Thyroid gland (tissue), 4 donors: ENCODE data around the gene METTL9. TPM values are rescaled to one million over a fixed set of nuclear protein-coding genes. Genes with fewer than 3 reads are reported as not detected.
"Not testable (repeated sequence)": the region's sequence is repeated elsewhere in the genome, so short reads cannot be mapped to it uniquely, and the experiment has no call there.

ENCODE experiments used
- DNase-seq, 2 donors: peaks; one replicate each; pipeline ENCODE4 v3.0.0-alpha.2; 2019
- H3K27ac ChIP-seq, 3 donors: fragments of 200-600 bp; sonication (generic); 1 replicate in 2 of 3; 2 replicates in 1 of 3; pipeline ENCODE4 v1.5.1; 2016 to 2019; ENCODE audit warnings: mild to moderate bottlenecking in 1 of 3, moderate library complexity in 1 of 3
- H3K27me3 ChIP-seq: fragments of 200-600 bp; sonication (generic); one replicate; pipeline ENCODE4 v1.5.1; 2019
- H3K36me3 ChIP-seq, 2 donors: fragments of 200-600 bp; sonication (generic); one replicate each; pipeline ENCODE4 v1.5.1; 2016 to 2019
- H3K4me1 ChIP-seq, 2 donors: fragments of 200-600 bp; sonication (generic); one replicate each; pipeline ENCODE4 v1.5.1; 2017 to 2019
- H3K4me3 ChIP-seq, 3 donors: fragments of 200-600 bp; sonication (generic); replicated peaks in 1 of 3; 1 replicate in 2 of 3; 2 replicates in 1 of 3; pipeline ENCODE4 v1.5.1; 2016; ENCODE audit warnings: mild to moderate bottlenecking in 1 of 3
- H3K9me3 ChIP-seq: fragments of 200-600 bp; sonication (generic); one replicate; pipeline ENCODE4 v1.5.1; 2017
- POLR2A ChIP-seq, 2 donors: fragments of 450-650 bp; IDR thresholded peaks; one replicate each; pipeline ENCODE4 v1.6.1; 2017; ENCODE audit warnings: antibody characterized with exemption in 2 of 2, mild to moderate bottlenecking in 2 of 2, moderate library complexity in 1 of 2
- WGBS, 2 donors: methylation state at CpG; one replicate each; pipeline ENCODE4 v1.1.5; 2017; 5-methylcytosine and 5-hydroxymethylcytosine counted together
- intact Hi-C: fragments of 100-400 bp; cut with DNase I; formaldehyde crosslinking; loops from one replicate; pipeline ENCODE4 v1.15.1; 2023
- total RNA-seq, 4 donors: library from RNA; depleted of rRNA; stranded (reverse); fragments of >200 nt; gene quantifications; one replicate each; pipeline ENCODE4 v1.2.3, GENCODE V29; 2016
- TF ChIP-seq, protein P1 (sequence below), 6 experiments: fragments of 200-600 bp in 3 of 6; fragments of 450-650 bp in 3 of 6; sonication (generic) in 3 of 6; IDR thresholded peaks; one replicate each; pipeline ENCODE4 v1.5.1; 2016 to 2019; ENCODE audit warnings: antibody characterized with exemption in 6 of 6, mild to moderate bottlenecking in 2 of 6, inconsistent platforms in 1 of 6, moderate library complexity in 1 of 6

METTL9 gene
- total RNA-seq, 4 donors from 2014 or later: 139 to 196 (median 181) TPM

DNA sequence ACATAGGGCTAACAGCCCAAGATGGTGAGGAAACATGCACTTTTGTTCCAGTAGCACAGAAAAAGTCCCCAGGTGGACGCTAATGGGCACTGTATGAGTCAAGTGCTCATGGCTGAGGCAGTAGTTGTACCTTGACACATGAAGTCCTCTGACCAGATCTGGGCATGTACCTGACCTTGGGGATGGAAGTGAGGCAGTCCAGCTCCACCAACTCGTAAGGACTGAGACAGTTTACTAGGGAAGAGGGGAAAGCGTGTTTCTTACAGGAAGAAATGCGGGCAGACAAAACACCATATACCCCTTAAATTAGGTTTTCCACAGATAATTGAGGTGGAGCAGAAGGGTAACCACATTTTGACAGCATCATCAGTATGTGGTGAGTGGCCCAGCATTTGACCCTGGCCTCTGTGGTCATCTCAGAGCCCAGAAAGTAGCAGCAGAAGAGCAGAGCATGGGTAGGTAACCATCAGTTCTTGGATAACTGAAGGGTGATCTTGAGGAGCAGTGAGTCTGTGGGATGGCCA is 32.4 kb upstream of the METTL9 start:
- Histone ChIP-seq H3K27ac (no peak overlapping the region), H3K27me3 (no peaks in the 10 kb centered on the region), H3K4me3 (no peak overlapping the region), H3K36me3 (no peaks in the 10 kb centered on the region), H3K9me3 (no peaks in the 10 kb centered on the region), H3K4me1 (no peaks in the 10 kb centered on the region)
- DNase-seq: no peak
- WGBS, 2 donors: 79 to 87% methylated on average over 4 of the region's 4 CpGs
- intact Hi-C loops: no loop called here
- TF ChIP-seq POLR2A (IDR thresholded peaks at IDR 0.05): no peak
- TF ChIP-seq, protein P1, sequence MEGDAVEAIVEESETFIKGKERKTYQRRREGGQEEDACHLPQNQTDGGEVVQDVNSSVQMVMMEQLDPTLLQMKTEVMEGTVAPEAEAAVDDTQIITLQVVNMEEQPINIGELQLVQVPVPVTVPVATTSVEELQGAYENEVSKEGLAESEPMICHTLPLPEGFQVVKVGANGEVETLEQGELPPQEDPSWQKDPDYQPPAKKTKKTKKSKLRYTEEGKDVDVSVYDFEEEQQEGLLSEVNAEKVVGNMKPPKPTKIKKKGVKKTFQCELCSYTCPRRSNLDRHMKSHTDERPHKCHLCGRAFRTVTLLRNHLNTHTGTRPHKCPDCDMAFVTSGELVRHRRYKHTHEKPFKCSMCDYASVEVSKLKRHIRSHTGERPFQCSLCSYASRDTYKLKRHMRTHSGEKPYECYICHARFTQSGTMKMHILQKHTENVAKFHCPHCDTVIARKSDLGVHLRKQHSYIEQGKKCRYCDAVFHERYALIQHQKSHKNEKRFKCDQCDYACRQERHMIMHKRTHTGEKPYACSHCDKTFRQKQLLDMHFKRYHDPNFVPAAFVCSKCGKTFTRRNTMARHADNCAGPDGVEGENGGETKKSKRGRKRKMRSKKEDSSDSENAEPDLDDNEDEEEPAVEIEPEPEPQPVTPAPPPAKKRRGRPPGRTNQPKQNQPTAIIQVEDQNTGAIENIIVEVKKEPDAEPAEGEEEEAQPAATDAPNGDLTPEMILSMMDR (IDR thresholded peaks at IDR 0.05): no peak

DNA sequence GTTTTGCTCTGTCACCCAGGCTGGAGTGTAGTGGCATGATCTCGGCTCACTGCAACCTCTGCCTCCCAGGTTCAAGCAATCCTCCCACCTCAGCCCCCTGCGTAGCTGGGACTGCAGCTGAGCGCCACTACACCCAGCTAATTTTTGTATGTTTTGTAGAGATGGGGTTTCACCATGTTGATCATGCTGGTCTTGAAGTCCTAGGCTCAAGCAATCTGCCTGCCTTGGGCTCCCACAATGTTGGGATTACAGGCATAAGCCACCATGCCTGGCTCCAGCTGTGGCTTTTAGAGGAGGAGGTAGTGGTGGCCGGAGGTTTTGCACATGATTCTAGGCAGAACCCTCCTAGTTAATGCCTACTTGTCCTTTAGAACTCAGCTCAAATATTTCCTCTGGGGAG is 31.9 kb upstream of the METTL9 start:
- WGBS, 2 donors: 93 to 94% methylated on average over 4 of the region's 4 CpGs
- H3K27ac ChIP-seq, H3K36me3 ChIP-seq, intact Hi-C loops, H3K4me3 ChIP-seq, H3K4me1 ChIP-seq, H3K9me3 ChIP-seq, H3K27me3 ChIP-seq, DNase-seq: not testable (repeated sequence)

DNA sequence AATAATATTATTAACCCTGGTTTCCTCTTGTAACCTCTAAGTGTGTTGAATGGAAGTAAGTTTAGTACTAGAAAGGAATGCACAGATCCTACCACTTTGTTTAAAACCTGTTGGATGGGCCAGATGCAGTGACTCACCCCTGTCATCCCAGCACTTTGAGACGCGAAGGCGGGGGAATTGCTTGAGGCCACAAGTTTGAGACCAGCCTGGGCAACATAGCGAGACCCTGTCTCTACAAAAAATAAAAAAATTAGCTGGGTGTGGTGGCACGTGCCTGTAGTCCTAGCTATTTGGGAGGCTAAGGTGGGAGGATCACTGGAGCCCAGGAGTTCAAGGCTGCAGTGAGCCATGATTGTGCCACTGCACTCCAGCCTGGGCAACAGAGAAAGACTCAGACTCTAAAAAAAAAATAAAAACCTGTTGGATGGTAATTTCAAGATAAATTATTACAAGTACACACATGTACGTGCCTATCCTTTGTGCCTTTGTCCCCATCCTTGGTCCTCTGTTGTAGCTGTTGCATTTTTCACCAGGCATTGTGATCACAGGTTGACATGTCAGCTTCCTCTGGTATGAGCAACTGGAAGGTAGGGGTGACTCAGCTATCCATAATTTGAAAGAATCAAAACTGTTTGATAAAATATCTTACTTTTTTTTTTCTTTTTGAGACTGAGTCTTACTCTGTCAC is 30.7 kb upstream of the METTL9 start:
- Histone ChIP-seq H3K4me3 (no peak overlapping the region), H3K4me1 (no peaks in the 10 kb centered on the region), H3K9me3 (no peaks in the 10 kb centered on the region), H3K27ac (no peak overlapping the region), H3K36me3 (no peaks in the 10 kb centered on the region), H3K27me3 (no peaks in the 10 kb centered on the region)
- WGBS, 2 donors: 90 to 94% methylated on average over 6 of the region's 6 CpGs
- TF ChIP-seq POLR2A (IDR thresholded peaks at IDR 0.05): no peak
- TF ChIP-seq, protein P1 (IDR thresholded peaks at IDR 0.05): no peak
- intact Hi-C loops: no loop called here
- DNase-seq: no peak

DNA sequence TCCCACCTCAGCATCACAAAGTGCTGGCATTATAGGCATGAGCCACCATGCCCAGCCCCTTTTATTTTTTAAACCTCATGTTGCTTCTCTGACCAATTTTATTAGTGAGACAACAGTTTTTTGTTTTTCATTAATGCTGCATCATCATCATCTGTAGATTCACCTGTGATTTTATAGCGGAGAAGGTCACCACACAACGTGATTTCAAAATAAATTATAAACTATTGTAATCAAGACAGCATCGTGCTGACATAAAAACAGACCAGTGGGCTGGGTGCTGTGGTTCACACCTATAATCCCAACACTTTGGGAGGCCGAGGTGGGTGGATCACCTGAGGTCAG is 28.7 kb upstream of the METTL9 start:
- 84 to 87% methylated on average over 4 of the region's 4 CpGs for WGBS, 2 donors
- intact Hi-C loops: loop anchor here (10.0 kb wide), 2 partner anchors 46 to 1104 kb away; no protein-coding TSS in a partner anchor
- H3K4me3 ChIP-seq: no peak overlapping the region

DNA sequence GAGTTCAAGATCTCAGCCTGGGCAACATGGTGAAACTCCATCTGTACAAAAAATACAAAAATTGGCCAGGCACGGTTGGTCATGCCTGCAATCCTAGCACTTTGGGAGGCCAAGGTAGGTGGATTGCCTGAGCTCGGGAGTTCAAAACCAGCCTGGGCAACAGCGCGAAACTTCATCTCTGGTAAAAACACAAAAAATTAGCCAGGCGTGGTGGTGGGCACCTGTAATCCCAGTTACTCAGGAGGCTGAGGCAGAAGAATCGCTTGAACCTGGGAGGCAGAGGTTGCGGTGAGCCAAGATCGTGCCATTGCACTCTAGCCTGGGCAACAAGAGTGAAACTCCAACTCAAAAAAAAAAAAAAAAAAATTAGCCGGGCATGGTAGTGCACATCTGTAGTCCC is 25.9 kb upstream of the METTL9 start:
- intact Hi-C loops: loop anchor here (10.0 kb wide), 2 partner anchors 49 to 1101 kb away; no protein-coding TSS in a partner anchor
- 95 to 96% methylated on average over 9 of the region's 9 CpGs for WGBS, 2 donors
- H3K27me3 ChIP-seq, H3K4me1 ChIP-seq, H3K36me3 ChIP-seq, H3K4me3 ChIP-seq, H3K27ac ChIP-seq, H3K9me3 ChIP-seq, DNase-seq: not testable (repeated sequence)

More for the DNA sequence above, 28.7 kb upstream of the METTL9 start:
- no peaks in the 10 kb centered on the region for H3K4me1 ChIP-seq
- no peak for TF ChIP-seq POLR2A (IDR thresholded peaks at IDR 0.05)
- TF ChIP-seq, protein P1 (IDR thresholded peaks at IDR 0.05): no peak
- H3K27me3 ChIP-seq: no peaks in the 10 kb centered on the region
- no peaks in the 10 kb centered on the region for H3K9me3 ChIP-seq
- no peak for DNase-seq
- H3K27ac ChIP-seq: no peak overlapping the region
- no peaks in the 10 kb centered on the region for H3K36me3 ChIP-seq

DNA sequence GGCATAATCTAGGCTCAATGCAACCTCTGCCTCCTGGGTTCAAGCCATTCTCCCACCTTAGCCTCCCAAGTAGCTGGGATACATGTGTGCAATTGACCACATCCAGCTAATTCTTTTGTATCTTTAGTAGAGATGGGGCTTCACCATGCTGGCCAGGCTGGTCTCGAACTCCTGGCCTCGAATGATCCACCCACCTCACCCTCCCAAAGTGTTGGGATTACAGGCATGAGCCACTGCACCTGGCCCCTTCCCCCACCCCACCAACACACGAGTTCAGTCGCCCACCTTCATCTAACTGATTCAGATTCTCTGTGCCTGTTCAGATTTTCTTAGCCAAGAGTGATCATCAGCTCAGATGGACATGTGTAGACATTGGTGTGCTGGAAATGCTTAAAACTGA is 25.0 kb upstream of the METTL9 start:
- Histone ChIP-seq H3K27ac (no peak overlapping the region), H3K4me1 (no peaks in the 10 kb centered on the region), H3K36me3 (no peaks in the 10 kb centered on the region), H3K4me3 (no peak overlapping the region), H3K27me3 (no peaks in the 10 kb centered on the region), H3K9me3 (no peaks in the 10 kb centered on the region)
- no peak for TF ChIP-seq POLR2A (IDR thresholded peaks at IDR 0.05)
- TF ChIP-seq, protein P1 (IDR thresholded peaks at IDR 0.05): no peak
- DNase-seq: no peak
- 78 to 82% methylated on average over 4 of the region's 4 CpGs for WGBS, 2 donors
- intact Hi-C loops: loop anchor here (10.0 kb wide), 2 partner anchors 50 to 1100 kb away; no protein-coding TSS in a partner anchor

DNA sequence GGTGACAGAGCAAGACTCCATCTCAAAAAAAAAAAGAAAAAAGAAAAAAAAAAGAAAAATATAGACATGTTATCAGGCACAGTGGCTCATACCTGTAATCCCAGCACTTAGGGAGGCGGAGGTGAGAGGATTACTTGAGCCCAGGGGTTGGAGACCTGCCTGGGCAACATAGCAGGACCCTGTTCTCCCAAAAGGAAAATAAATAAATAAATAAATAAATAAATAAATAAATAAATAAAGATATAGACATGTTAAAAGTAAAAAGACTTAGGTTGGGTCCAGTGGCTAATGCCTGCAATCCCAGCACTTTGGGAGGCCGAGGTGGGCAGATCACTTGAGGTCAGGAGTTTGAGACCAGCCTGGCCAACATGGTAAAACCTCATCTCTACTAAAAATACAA is 23.1 kb upstream of the METTL9 start:
- not testable (repeated sequence) for H3K36me3 ChIP-seq, H3K9me3 ChIP-seq, H3K27ac ChIP-seq, DNase-seq, H3K27me3 ChIP-seq, H3K4me3 ChIP-seq, H3K4me1 ChIP-seq
- WGBS, 2 donors: 94 to 96% methylated on average over 2 of the region's 2 CpGs
- intact Hi-C loops: loop anchor here (2.0 to 10.0 kb wide), 3 partner anchors 52 to 1118 kb away; no protein-coding TSS in a partner anchor

DNA sequence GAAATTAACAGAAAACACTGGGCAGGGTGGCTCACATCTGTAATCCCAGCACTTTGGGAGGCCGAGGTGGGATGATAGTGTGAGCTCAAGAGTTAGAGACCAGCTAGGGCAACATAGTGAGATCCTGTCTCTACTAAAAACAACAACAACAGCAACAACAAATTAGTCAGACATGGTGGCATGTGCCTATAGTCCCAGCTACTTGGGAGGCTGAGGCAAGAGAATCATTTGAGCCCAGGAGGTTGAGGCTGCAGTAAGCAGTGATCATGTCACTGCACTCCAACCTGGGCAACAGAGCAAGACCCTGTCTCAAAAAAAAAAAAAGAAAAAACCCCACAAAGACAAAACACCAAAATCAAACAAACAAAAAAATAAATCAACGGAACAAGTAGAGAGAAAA is 21.9 kb upstream of the METTL9 start:
- H3K9me3 ChIP-seq, H3K27ac ChIP-seq, H3K4me1 ChIP-seq, H3K36me3 ChIP-seq, H3K27me3 ChIP-seq, H3K4me3 ChIP-seq, DNase-seq: not testable (repeated sequence)
- 85 to 89% methylated on average over 2 of the region's 2 CpGs for WGBS, 2 donors
- intact Hi-C loops: loop anchor here (2.0 to 10.0 kb wide), 3 partner anchors 53 to 1117 kb away; no protein-coding TSS in a partner anchor

DNA sequence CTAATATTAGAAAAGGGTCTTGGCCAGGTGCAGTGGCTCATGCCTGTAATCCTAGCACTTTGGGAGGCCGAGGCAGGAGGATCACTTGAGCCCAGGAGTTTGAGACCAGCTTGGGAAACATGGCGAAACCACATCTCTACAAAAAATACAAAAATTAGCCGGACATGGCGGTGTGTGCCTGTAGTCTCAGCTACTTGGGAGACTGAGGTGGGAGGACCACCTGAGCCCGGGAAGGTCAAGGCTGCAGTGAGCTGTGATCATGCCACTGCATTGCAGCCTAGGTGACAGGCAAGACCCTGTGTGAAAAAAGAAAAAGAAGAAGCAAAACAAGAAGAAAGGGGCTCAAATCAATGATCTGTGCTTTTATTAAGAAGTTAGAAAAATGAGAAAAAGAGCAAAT is 21.1 kb upstream of the METTL9 start:
- not testable (repeated sequence) for H3K4me3 ChIP-seq, H3K27me3 ChIP-seq, H3K36me3 ChIP-seq, H3K27ac ChIP-seq, H3K4me1 ChIP-seq, H3K9me3 ChIP-seq, DNase-seq
- intact Hi-C loops: loop anchor here (10.0 kb wide), 2 partner anchors 54 to 1096 kb away; no protein-coding TSS in a partner anchor
- WGBS, 2 donors: 94% methylated on average over 5 of the region's 5 CpGs
